ENCODE measurements around the gene SMPX.

Gene SMPX

GRCh38 chrX:21711129-21711847, 46.6 kb downstream of the SMPX start:
- no peak for DNase-seq

- DNase-seq: no peak
Observed at GRCh38 chrX:21708116-21708515, 49.8 kb downstream of the SMPX start.

DNA sequence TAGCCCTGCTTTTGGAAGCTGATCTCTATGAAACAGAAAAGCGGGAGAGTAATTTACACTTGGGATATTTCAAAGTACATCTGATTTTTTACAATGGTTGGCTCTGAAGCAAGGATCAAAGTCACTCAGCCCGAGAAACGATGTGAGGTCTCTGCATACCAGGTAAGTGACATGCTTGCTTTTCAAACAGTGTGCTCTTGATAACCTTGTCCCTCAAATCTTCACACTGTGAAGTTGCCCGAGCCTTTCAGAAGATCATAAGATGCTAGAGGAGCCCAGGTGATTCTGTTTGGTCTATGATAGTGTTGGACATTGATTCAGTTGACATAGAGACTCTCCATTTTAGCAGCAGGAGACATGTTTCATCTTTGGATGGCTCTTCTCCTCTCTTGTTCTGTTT, 52.7 kb downstream of the SMPX start:
- DNase-seq: no peak

DNA sequence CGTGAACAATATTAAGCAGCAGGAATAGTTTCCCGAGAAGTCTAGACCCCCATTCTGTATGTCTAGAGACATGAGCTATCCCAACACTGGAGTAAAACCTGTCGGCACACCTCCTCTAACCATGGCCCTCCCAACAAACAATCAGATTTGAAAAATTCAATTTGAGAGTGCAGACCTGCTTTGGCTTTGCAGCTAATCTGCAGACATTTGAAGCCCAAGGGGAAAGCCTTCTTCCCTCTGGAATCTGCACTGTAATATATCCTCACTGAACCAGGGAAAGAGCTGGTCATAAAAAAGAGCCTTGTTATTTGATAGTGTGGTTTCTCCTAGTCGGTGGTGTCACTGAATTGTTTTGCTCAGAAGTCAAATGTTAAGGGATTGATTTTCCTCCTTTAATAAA, 55.2 kb downstream of the SMPX start:
- no peak for DNase-seq

DNA sequence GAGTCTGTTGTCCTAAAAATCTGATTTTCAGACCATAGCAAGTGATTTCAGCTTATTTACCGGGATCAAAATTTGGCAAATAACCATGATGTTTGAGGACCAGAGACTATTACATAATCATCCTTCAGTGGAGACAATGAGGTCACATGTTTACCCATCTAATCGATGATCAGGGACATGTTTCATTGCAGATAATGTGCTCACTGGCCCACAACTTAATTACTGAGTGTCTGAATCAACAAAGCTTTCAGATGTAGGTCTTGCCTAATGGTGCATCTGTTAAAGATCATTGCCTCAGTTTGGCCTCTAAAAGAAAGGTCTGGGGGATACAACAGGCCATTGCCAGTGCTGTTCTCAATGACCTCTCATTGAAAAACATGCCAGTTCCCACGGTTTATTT, 56.9 kb downstream of the SMPX start:
- no peak for DNase-seq

DNA sequence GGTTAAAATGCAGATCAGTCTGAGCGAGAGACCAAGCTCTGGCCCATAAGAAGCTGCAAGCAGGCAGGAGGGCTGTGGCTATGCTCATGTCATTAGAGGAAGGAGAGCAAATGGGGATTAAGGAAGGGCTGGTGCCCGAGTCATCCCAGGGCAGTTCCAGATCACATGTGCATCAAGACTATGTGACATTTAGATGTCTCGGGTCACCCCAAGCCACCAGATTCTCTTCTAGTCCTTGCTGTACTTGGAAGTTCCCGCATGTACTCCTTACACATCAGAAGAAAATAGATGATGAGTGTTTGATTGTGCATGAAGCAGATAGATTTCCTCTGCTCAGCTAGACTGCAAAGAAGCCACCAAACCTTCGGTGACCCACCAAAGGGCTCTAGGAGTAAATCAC, 57.6 kb downstream of the SMPX start:
- no peak for DNase-seq

GRCh38 chrX:21699136-21699535, 58.8 kb downstream of the SMPX start:
- peak; percentile 60 for DNase-seq

GRCh38 chrX:21698272-21698671, 59.6 kb downstream of the SMPX start:
- no peak for DNase-seq

GRCh38 chrX:21691512-21692018, 66.4 kb downstream of the SMPX start:
- no peak for DNase-seq

- DNase-seq: peak; percentile 72
Observed at GRCh38 chrX:21683941-21684340, 74.0 kb downstream of the SMPX start.

DNA sequence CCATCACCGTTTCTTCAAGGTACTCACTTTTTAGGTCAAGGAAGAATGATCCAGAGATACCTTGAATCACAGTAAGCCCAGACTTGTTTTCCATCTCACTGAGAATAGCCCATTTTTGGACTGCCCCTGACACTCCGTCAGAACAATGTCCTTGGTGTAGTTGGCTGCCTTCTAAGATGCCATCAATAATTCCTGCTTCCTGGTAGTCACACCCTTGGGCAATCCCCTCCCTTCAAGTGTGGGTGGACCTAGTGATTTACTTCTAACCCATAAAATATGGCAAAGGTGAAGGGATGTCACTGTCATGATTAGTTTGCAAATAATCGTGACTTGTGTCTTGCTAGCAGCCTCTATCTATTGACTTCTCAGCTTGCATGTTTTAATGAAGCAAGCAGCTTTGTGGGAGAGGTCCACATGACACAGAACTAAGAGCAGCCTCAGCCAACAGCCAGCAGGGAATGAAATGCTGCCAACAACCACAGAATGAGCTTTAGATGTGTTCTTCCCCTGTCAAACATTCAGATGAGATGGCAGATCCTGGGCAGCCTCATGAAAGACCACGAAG, 79.8 kb downstream of the SMPX start:
- DNase-seq: peak; percentile 16

DNA sequence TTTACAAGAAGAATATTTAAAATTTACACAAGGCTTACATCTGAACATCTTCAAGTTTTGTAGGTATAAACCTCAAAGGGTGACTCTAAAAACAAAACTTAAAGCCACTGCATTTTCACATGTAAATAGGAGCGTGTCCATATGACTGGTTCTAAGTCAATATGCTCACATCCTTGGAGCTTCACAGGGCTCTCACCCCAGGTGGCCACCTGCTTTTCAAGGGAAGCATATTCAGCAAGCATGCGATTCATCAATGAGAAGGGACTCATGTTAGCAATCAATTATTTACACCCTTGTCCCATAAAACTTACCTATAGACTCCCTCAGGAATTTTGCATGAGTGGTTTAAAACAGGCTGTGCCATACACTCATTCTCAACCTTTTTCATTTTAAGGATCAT, 82.0 kb downstream of the SMPX start:
- no peak for DNase-seq

GRCh38 chrX:21674430-21675186, 83.3 kb downstream of the SMPX start:
- no peak for DNase-seq

DNA sequence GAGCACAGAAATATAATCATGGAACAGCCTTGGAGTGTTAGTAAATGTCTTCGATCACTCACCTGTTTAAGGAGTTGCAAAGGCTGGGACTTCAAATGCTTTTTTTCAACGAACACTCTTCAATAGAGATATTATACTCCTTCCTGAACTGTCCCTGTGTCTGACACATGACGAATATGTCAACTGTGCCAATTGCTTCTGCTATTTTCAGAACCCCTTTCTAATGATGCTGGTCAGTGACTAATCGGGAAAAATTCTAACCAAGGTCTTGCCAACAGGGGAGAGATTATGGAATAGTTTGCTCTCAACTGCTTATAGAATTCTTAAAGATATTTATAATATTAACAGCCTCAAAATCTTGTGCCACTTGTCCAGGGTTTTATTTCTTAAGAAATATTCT, 91.2 kb downstream of the SMPX start:
- peak; percentile 57 for DNase-seq

DNA sequence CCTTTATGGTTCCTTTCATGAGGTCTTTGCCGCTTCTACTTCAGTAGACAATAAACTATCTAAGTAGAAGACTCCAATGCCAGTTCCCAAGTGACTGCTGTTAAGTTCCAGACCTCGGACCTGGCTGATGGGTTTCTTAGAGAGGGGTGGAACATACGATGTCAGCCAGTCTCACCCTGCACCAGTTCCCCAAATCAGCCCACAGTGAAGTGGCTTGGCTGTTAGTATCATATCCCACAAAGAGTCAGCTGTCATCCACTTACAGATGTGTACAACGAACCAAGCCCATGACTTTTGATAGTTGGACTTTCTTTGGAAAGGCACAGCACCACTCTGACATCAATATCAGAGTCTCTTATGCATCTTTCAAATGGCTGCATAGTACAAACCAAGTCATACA, 91.7 kb downstream of the SMPX start:
- DNase-seq: no peak

- no peak for DNase-seq
Observed at GRCh38 chrX:21662761-21663160, 95.2 kb downstream of the SMPX start.

GRCh38 chrX:21661316-21661715, 96.6 kb downstream of the SMPX start:
- peak; percentile 12 for DNase-seq

GRCh38 chrX:21660156-21660555, 97.8 kb downstream of the SMPX start:
- DNase-seq: no peak

DNA sequence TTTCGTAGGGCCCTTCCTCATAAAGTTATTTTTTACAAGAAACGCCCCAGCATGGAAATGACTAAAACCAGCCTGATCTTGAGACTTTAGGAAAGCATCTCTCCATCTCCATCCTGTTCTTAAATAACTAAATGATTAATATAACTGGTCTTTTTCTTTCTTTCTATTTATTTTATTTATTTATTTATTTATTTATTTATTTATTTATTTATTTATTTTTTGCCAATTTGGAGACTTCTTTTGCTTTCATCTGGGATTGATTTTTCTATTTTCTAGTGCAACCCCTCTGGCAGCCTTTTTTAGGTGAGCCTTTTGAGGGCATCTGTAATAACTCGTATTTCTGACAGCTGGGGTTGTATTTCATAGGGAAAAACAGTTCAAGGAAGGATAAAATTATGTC, 98.6 kb downstream of the SMPX start:
- no peak for DNase-seq

GRCh38 chrX:21658746-21659145, 99.2 kb downstream of the SMPX start:
- DNase-seq: no peak

- no peak for DNase-seq
Observed at GRCh38 chrX:21658152-21658737, 99.7 kb downstream of the SMPX start, which contains the start of gene KLHL34. KLHL34 (minus strand) TSS chrX:21658330; CDS start chrX:21657788, 542 bp downstream.

DNA sequence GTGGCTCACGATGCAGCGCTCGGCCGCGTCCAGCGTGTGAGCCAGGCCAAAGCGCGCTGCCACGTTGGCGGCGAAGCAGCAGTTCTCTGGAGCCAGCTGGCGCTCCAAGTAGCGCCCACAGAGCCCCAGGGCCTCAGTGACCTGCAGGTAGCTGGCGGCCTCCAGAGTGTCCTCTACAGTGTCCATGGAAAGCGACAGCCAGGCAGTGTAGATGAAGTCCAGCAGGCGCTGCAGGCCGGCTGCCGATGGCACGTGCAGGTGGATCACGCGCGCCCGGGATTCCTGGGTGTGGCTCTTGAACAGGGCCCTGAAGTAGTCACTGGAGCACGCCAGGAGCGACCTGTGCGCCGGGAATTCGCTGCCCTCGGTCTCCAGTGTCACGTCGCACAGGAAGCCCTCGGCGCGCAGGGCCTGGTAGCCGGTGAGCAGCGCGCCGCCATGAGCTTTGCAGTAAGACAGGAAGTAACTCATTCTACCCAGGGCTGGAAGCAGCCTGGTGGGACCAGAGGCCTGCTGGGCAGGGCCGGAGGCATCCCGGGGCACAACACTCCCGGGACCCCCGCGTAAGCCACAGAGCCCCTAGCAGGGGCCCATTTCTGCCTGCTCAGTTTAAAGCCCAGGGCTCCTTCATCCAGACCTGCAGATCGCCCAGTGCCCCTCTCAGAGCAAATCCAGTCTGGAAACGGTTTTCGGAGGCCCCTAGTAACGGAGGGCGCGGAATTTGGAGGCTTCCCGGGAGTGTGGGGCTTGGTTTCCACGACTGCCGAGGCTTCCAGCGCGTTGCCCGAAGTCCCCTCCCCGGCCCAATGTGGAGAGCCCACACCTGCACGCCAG, 100.4 kb downstream of the SMPX start:
- no peak for DNase-seq

Measured in fibroblast of skin of scalp (primary cell).